Osteoblast (primary cell): ENCODE measurements around the gene TRIO. TPM values are rescaled to one million over a fixed set of nuclear protein-coding genes. Genes with fewer than 3 reads are reported as not detected.

Source experiments
- DNase-seq: peaks from one replicate; pipeline ENCODE4 v3.0.0; 2011; ENCODE audit warnings: low spot score, mixed read lengths; ENCODE audit not compliant: insufficient read length; ENCODE audit errors: missing footprints
- H2AFZ ChIP-seq: 2 replicates; pipeline ENCODE4 v1.6.0; 2011; ENCODE audit warnings: mild to moderate bottlenecking, low read length
- H3K27ac ChIP-seq: 2 replicates; pipeline ENCODE4 v1.5.1; 2011; ENCODE audit warnings: mild to moderate bottlenecking, low read depth, low read length, moderate library complexity
- H3K27me3 ChIP-seq: 2 replicates; pipeline ENCODE4 v1.6.0; 2012; ENCODE audit warnings: mild to moderate bottlenecking, control low read depth, inconsistent platforms, low read length, moderate library complexity; ENCODE audit not compliant: insufficient read depth
- H3K36me3 ChIP-seq: 2 replicates; pipeline ENCODE4 v1.5.1; 2011; ENCODE audit warnings: mild to moderate bottlenecking, low read length, control low read depth, moderate library complexity; ENCODE audit not compliant: insufficient read depth
- H3K4me1 ChIP-seq: 2 replicates; pipeline ENCODE4 v1.5.1; 2011; ENCODE audit warnings: mild to moderate bottlenecking, low read length, control low read depth, moderate library complexity; ENCODE audit not compliant: insufficient read depth
- H3K4me2 ChIP-seq: 2 replicates; pipeline ENCODE4 v1.6.0; 2011; ENCODE audit warnings: mild to moderate bottlenecking, low read length; ENCODE audit not compliant: insufficient read depth
- H3K4me3 ChIP-seq: fragments of 200-600 bp; sonication (generic); 3 replicates; pipeline ENCODE4 v1.5.1; 2012; ENCODE audit warnings: mild to moderate bottlenecking, low read length, inconsistent platforms; ENCODE audit not compliant: insufficient read depth
- H3K79me2 ChIP-seq: 2 replicates; pipeline ENCODE4 v1.6.0; 2012; ENCODE audit warnings: mild to moderate bottlenecking, low read length, control low read depth, inconsistent platforms; ENCODE audit not compliant: insufficient read depth
- H3K9me3 ChIP-seq: 2 replicates; pipeline ENCODE4 v1.5.1; 2011; ENCODE audit warnings: low read depth, low read length, control low read depth
- H4K20me1 ChIP-seq: 2 replicates; pipeline ENCODE4 v1.6.0; 2012; ENCODE audit warnings: mild to moderate bottlenecking, low read length, control low read depth; ENCODE audit not compliant: insufficient read depth
- CTCF ChIP-seq: IDR thresholded peaks from 2 replicates; pipeline ENCODE4 v1.5.1; 2011; ENCODE audit warnings: mild to moderate bottlenecking, low read depth, low read length, moderate library complexity; ENCODE audit errors: extremely low read depth
- total RNA-seq: library from RNA; depleted of rRNA; stranded (reverse); fragments of >200 nt; gene quantifications from 2 replicates; pipeline ENCODE4 v1.2.3, GENCODE V29; 2012

The TRIO gene
- total RNA-seq, 1 donor, result 274 TPM

GRCh38 chr5:14143841-14144585 is 871 bp downstream of the TRIO start:
- Histone ChIP-seq H3K79me2 (peaks cover 54% of the 10 kb centered on the region), H3K9me3 (no peaks in the 10 kb centered on the region), H3K27me3 (no peaks in the 10 kb centered on the region), H3K4me2 (peak overlapping the region; percentile 59), H3K36me3 (peaks cover 10% of the 10 kb centered on the region), H3K4me1 (peaks cover 40% of the 10 kb centered on the region), H4K20me1 (peaks cover 40% of the 10 kb centered on the region), H2AFZ (no peak overlapping the region), H3K27ac (peak overlapping the region; percentile 89), H3K4me3 (peak overlapping the region; percentile 98)
- peak; percentile 89 for DNase-seq
- no peak for TF ChIP-seq CTCF

- Histone ChIP-seq H3K27me3 (no peaks in the 10 kb centered on the region), H3K4me3 (peak overlapping the region; percentile 98), H3K9me3 (no peaks in the 10 kb centered on the region), H3K4me1 (peaks cover 47% of the 10 kb centered on the region), H3K27ac (peak overlapping the region; percentile 89), H2AFZ (no peak overlapping the region), H3K36me3 (peaks cover 15% of the 10 kb centered on the region), H3K4me2 (peak overlapping the region; percentile 87), H3K79me2 (peaks cover 62% of the 10 kb centered on the region), H4K20me1 (peaks cover 48% of the 10 kb centered on the region)
- peak; percentile 94 for DNase-seq
- no peak for TF ChIP-seq CTCF
These were observed 1.7 kb downstream of the TRIO start for GRCh38 chr5:14144586-14145434.

- Histone ChIP-seq H3K27ac (peak overlapping the region; percentile 76), H3K36me3 (peaks cover 15% of the 10 kb centered on the region), H3K9me3 (no peaks in the 10 kb centered on the region), H4K20me1 (peaks cover 54% of the 10 kb centered on the region), H3K4me3 (peak overlapping the region; percentile 98), H3K4me1 (peaks cover 52% of the 10 kb centered on the region), H3K27me3 (no peaks in the 10 kb centered on the region), H3K4me2 (peak overlapping the region; percentile 87), H2AFZ (no peak overlapping the region), H3K79me2 (peaks cover 70% of the 10 kb centered on the region)
- TF ChIP-seq CTCF, result no peak
- peak; percentile 90 for DNase-seq
These were observed 2.5 kb downstream of the TRIO start for GRCh38 chr5:14145435-14146334.
